Panc1 (cell line): Measurements from ENCODE around the gene YAE1. TPM values are rescaled to one million over a fixed set of nuclear protein-coding genes. Genes with fewer than 3 reads are reported as not detected.

Source experiments
- ATAC-seq: fragments of 200-7000 bp; cut with Tn5 transposase; 2 replicates; pipeline ENCODE4 v1.9.1; 2020; ENCODE audit warnings: mild to moderate bottlenecking, moderate library complexity
- Bru-seq: library from RNA; stranded (reverse); fragments of 400-500 nt; gene quantifications from one replicate; lab custom pipeline; 2021; lab: Mats Ljungman, UMichigan
- BruChase-seq, 2 experiments: library from RNA; stranded (reverse); fragments of 400-500 nt; gene quantifications; one replicate each; lab custom pipeline; 2021; lab: Mats Ljungman, UMichigan
- BruUV-seq: library from RNA; stranded (reverse); fragments of 400-500 nt; replicated peaks from 2 replicates; lab custom pipeline; 2021; lab: Mats Ljungman, UMichigan
- CTCF ChIA-PET: fragments of 300-600 bp; sonication (Branson Sonifier 250); formaldehyde crosslinking; loops from one replicate; lab custom pipeline; 2022; ENCODE audit warnings: antibody characterized with exemption; lab: Charles Lee
- POLR2A ChIA-PET: fragments of 300-600 bp; sonication (Branson Sonifier 250); formaldehyde crosslinking; loops from one replicate; lab custom pipeline; 2022; ENCODE audit warnings: antibody characterized with exemption; lab: Charles Lee
- DNase-seq: peaks from one replicate; pipeline ENCODE4 v3.0.0-alpha.2; 2010; ENCODE audit warnings: low read depth, low spot score
- H3K27ac ChIP-seq: 2 replicates; pipeline ENCODE4 v1.5.1; 2011; ENCODE audit warnings: mild to moderate bottlenecking, low read length, inconsistent platforms
- H3K27me3 ChIP-seq: fragments of 200-500 bp; sonication (Bioruptor generic); 2 replicates; pipeline ENCODE4 v1.6.0; 2014; ENCODE audit warnings: low read length, inconsistent platforms; ENCODE audit not compliant: control insufficient read depth, insufficient read depth
- H3K36me3 ChIP-seq: fragments of 200-500 bp; sonication (Bioruptor generic); 2 replicates; pipeline ENCODE4 v1.5.1; 2014; ENCODE audit warnings: inconsistent platforms, mild to moderate bottlenecking, low read length, moderate library complexity; ENCODE audit not compliant: control insufficient read depth, insufficient read depth
- H3K4me1 ChIP-seq: 2 replicates; pipeline ENCODE4 v1.5.1; 2011; ENCODE audit warnings: inconsistent platforms, mild to moderate bottlenecking, low read length, moderate library complexity; ENCODE audit not compliant: control insufficient read depth, insufficient read depth
- H3K4me3 ChIP-seq, 2 experiments: 2 replicates each; pipeline ENCODE4 v1.5.1; 2011 to 2012; ENCODE audit warnings: low read depth in 2 of 2, low read length in 2 of 2, mild to moderate bottlenecking in 2 of 2, inconsistent platforms in 1 of 2, moderate library complexity in 1 of 2
- H3K9me3 ChIP-seq: fragments of 200-500 bp; sonication (Bioruptor generic); 2 replicates; pipeline ENCODE4 v1.5.1; 2014; ENCODE audit warnings: low read depth, mild to moderate bottlenecking, inconsistent platforms, low read length, moderate library complexity; ENCODE audit not compliant: control insufficient read depth, insufficient read depth
- CTCF ChIP-seq: fragments of 450-650 bp; IDR thresholded peaks from 2 replicates; pipeline ENCODE4 v1.5.1; 2017; ENCODE audit warnings: mild to moderate bottlenecking
- POLR2AphosphoS5 ChIP-seq: IDR thresholded peaks from 2 replicates; pipeline ENCODE4 v1.6.1; 2012; ENCODE audit warnings: mild to moderate bottlenecking, low read depth, low read length, moderate library complexity
- SIN3A ChIP-seq: IDR thresholded peaks from 2 replicates; pipeline ENCODE4 v1.6.1; 2012; ENCODE audit warnings: low read depth, mild to moderate bottlenecking, low read length, moderate library complexity, borderline replicate concordance; ENCODE audit not compliant: insufficient read depth
- TCF7L2 ChIP-seq: IDR thresholded peaks from 2 replicates; pipeline ENCODE4 v1.6.1; 2011; ENCODE audit warnings: mild to moderate bottlenecking, low read depth, low read length, inconsistent platforms
- in situ Hi-C: cut with HindIII; loops from 2 replicates; pipeline ENCODE4 v1.10.0; 2016; ENCODE audit warnings: low sequenced_read_pairs, low pct_unique_long_range_greater_than_20kb
- intact Hi-C: fragments of 100-400 bp; cut with micrococcal nuclease; formaldehyde crosslinking; loops from one replicate; pipeline ENCODE4 v1.10.0; 2022; ENCODE audit not compliant: unreplicated experiment
- long read RNA-seq: library from polyadenylated mRNA; unstranded; transcript quantifications from one replicate; pipeline ENCODE4 v2.0.0, GENCODE V29; 2021; ENCODE audit not compliant: unreplicated experiment
- polyA plus RNA-seq: library from polyadenylated mRNA; unstranded; fragments of >200 nt; gene quantifications from one replicate; pipeline ENCODE4 v1.2.1, GENCODE V29; 2012; ENCODE audit warnings: missing spikeins; ENCODE audit not compliant: insufficient read length
- total RNA-seq: library from RNA; stranded (reverse); gene quantifications from one replicate; pipeline ENCODE4 v1.2.1, GENCODE V29; 2021; ENCODE audit not compliant: unreplicated experiment
- TF ChIP-seq, protein P1 (sequence below), 2 experiments: IDR thresholded peaks; 2 replicates each; pipeline ENCODE4 v1.6.1; 2011 to 2012; ENCODE audit warnings: low read depth in 2 of 2, control low read depth in 1 of 2, low read length in 1 of 2, mild to moderate bottlenecking in 1 of 2, moderate library complexity in 1 of 2; ENCODE audit not compliant: insufficient read depth in 1 of 2

YAE1 gene, protein sequence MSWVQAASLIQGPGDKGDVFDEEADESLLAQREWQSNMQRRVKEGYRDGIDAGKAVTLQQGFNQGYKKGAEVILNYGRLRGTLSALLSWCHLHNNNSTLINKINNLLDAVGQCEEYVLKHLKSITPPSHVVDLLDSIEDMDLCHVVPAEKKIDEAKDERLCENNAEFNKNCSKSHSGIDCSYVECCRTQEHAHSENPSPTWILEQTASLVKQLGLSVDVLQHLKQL
- total RNA-seq (20.1 TPM), Bru-seq, nascent RNA (percentile 55 among the genes with signal in this experiment), BruChase-seq, experiment 1, labeled RNA remaining after a 2-hour chase (percentile 57 among the genes with signal in this experiment), BruChase-seq, experiment 2, labeled RNA remaining after a 6-hour chase (percentile 51 among the genes with signal in this experiment)
- polyA plus RNA-seq: 17.9 TPM
- long read RNA-seq, transcript YAE1-201 (3 exons, 899 nt): major isoform, 16 of 33 reads
- long read RNA-seq, partial matches to known transcripts: 6 of 33 reads
- long read RNA-seq, other reads (novel, unspliced or antisense): 6 of 33 reads

DNA sequence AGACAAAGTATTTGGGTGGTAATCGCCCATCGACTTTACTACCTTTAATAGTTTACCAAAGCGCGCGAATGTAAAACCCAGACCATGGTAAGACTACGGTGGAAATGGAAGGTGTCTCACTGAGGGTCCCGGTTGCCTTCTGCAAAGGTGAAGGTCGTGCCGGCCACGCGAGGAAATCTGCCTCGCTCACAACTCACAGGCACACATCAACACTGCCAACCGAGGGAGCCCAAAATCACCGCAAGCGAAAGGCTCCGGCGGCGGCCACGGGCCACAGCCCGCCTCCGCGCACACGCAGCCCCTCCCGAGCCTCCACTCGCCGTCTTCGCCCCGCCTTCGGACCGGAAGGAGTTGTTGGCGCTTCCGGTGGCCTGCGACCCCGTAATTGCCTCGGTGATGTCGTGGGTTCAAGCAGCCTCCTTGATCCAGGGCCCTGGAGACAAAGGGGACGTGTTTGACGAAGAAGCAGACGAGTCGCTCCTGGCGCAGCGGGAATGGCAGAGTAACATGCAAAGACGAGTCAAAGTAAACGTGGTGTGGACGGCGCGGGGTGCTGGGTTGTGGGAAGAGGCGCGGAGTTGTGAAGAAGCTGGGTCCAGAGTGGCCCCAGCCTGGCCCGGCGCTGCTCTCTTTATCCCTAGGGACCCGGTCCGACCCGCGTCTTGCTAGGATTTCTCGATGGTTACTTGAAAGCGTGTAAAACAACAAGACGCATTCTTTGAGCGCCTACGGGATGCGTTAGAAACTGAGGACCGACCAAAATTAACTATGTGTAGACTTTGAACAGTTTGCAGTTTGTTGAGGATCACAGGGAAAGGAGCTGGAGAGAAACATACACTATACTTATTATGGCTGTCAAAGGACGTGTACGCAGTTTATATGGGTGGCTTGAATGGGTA is at the start of gene YAE1:
TSS of gene YAE1 (plus strand) at position 382 of the 899 bp plus-strand sequence. CDS start at position 397, 15 bp downstream.
- ChIA-PET POLR2A (no interaction called here), CTCF (no interaction called here)
- H3K9me3 ChIP-seq: no peaks in the 10 kb centered on the region
- peak; percentile 98 for TF ChIP-seq POLR2AphosphoS5
- TF ChIP-seq CTCF: no peak
- TF ChIP-seq, protein P1, sequence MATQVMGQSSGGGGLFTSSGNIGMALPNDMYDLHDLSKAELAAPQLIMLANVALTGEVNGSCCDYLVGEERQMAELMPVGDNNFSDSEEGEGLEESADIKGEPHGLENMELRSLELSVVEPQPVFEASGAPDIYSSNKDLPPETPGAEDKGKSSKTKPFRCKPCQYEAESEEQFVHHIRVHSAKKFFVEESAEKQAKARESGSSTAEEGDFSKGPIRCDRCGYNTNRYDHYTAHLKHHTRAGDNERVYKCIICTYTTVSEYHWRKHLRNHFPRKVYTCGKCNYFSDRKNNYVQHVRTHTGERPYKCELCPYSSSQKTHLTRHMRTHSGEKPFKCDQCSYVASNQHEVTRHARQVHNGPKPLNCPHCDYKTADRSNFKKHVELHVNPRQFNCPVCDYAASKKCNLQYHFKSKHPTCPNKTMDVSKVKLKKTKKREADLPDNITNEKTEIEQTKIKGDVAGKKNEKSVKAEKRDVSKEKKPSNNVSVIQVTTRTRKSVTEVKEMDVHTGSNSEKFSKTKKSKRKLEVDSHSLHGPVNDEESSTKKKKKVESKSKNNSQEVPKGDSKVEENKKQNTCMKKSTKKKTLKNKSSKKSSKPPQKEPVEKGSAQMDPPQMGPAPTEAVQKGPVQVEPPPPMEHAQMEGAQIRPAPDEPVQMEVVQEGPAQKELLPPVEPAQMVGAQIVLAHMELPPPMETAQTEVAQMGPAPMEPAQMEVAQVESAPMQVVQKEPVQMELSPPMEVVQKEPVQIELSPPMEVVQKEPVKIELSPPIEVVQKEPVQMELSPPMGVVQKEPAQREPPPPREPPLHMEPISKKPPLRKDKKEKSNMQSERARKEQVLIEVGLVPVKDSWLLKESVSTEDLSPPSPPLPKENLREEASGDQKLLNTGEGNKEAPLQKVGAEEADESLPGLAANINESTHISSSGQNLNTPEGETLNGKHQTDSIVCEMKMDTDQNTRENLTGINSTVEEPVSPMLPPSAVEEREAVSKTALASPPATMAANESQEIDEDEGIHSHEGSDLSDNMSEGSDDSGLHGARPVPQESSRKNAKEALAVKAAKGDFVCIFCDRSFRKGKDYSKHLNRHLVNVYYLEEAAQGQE (IDR thresholded peaks at IDR 0.05; ENCODE audit: insufficient read depth in 1 of 2, low read depth in 2 of 2, low read length in 1 of 2): peak in 1 of 2 experiments; percentile 31; a peak in 1 of 4 replicates
- peak; percentile 62; the same call in 1 of the 2 replicates for TF ChIP-seq SIN3A
- DNase-seq (no peak), ATAC-seq (peak; percentile 100)
- H3K4me1 ChIP-seq: peaks cover 10% of the 10 kb centered on the region
- H3K36me3 ChIP-seq: peaks cover 7% of the 10 kb centered on the region
- H3K27me3 ChIP-seq: no peaks in the 10 kb centered on the region
- H3K27ac ChIP-seq: peak within 1 kb of the TSS; percentile 97
- in situ Hi-C loops: no loop called here
- H3K4me3 ChIP-seq: peak within 1 kb of the TSS; percentile 80 to 94
- BruUV-seq: TSS peak; percentile 78
- intact Hi-C loops: no loop called here

DNA sequence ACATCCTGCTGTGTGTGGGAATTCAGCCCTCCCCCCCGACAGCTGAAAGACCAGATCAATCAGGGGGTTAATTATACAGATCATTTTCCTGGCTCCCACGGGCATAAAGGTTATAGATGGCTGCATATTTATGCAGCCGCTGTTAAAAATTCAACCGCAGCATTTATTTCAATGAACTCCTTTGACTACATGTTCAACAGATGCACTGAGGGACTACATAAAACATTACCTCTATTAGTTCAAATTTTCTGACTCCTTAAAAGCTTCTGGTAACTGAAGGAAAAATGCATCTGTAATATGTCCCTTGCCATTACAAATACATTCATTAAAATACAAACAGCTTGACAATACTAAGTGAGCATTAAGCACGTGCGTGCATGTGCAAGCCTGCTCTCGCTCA is 49.7 kb upstream of the YAE1 start:
- TF ChIP-seq SIN3A (no peak), TCF7L2 (no peak), POLR2AphosphoS5 (no peak), CTCF (no peak)
- TF ChIP-seq, protein P1 (IDR thresholded peaks at IDR 0.05; ENCODE audit: insufficient read depth in 1 of 2, low read depth in 2 of 2, low read length in 1 of 2): no peak
- H3K9me3 ChIP-seq: no peaks in the 10 kb centered on the region
- no peak overlapping the region for H3K4me3 ChIP-seq
- no peaks in the 10 kb centered on the region for H3K4me1 ChIP-seq
- in situ Hi-C loops (no loop called here), intact Hi-C loops (no loop called here)
- DNase-seq: no peak
- POLR2A ChIA-PET: no interaction called here
- no TSS peak for BruUV-seq
- ATAC-seq: no peak
- no peaks in the 10 kb centered on the region for H3K36me3 ChIP-seq
- CTCF ChIA-PET: no interaction called here
- H3K27me3 ChIP-seq: no peaks in the 10 kb centered on the region
- no peak overlapping the region for H3K27ac ChIP-seq
